Fibroblast of lung (primary cell): Measurements from ENCODE around the gene GM2A. TPM values are rescaled to one million over a fixed set of nuclear protein-coding genes. Genes with fewer than 3 reads are reported as not detected.

Experiments
- DNase-seq, 2 donors: peaks; one replicate each; pipeline versions ENCODE4 v3.0.0 to v3.0.0-alpha.2; 2010; ENCODE audit warnings: low read depth in 2 of 2
- H2AFZ ChIP-seq: 2 replicates; pipeline ENCODE4 v1.5.1; 2012; ENCODE audit warnings: low read length, control low read depth, inconsistent platforms
- H3K27ac ChIP-seq: 2 replicates; pipeline ENCODE4 v1.5.1; 2011; ENCODE audit warnings: low read length, control low read depth; ENCODE audit not compliant: insufficient read depth
- H3K27me3 ChIP-seq: 2 replicates; pipeline ENCODE4 v1.5.1; 2011; ENCODE audit warnings: mild to moderate bottlenecking, low read length; ENCODE audit not compliant: control insufficient read depth, insufficient read depth
- H3K36me3 ChIP-seq: 2 replicates; pipeline ENCODE4 v1.5.1; 2011; ENCODE audit warnings: low read length; ENCODE audit not compliant: control insufficient read depth, insufficient read depth
- H3K4me1 ChIP-seq: 2 replicates; pipeline ENCODE4 v1.5.1; 2011; ENCODE audit warnings: low read length; ENCODE audit not compliant: control insufficient read depth, insufficient read depth; ENCODE audit errors: extremely low read depth
- H3K4me2 ChIP-seq: 2 replicates; pipeline ENCODE4 v1.5.1; 2011; ENCODE audit warnings: low read length, control low read depth; ENCODE audit not compliant: insufficient read depth; ENCODE audit errors: extremely low read depth
- H3K4me3 ChIP-seq, 4 experiments: fragments of 200-600 bp in 1 of 4; sonication (generic) in 1 of 4; replicated peaks in 1 of 4; 2 replicates each; pipeline ENCODE4 v1.5.1; 2011 to 2016; ENCODE audit warnings: low read length in 4 of 4, low read depth in 3 of 4, mild to moderate bottlenecking in 3 of 4, control low read depth in 2 of 4, inconsistent platforms in 1 of 4, mixed read lengths in 1 of 4; ENCODE audit not compliant: insufficient read depth in 1 of 4; ENCODE audit errors: control extremely low read depth in 1 of 4
- H3K79me2 ChIP-seq: 2 replicates; pipeline ENCODE4 v1.5.1; 2012; ENCODE audit warnings: mild to moderate bottlenecking, low read length, inconsistent platforms; ENCODE audit not compliant: control insufficient read depth, insufficient read depth
- H3K9ac ChIP-seq: 2 replicates; pipeline ENCODE4 v1.5.1; 2011; ENCODE audit warnings: mild to moderate bottlenecking, low read length, control low read depth; ENCODE audit not compliant: insufficient read depth
- H3K9me3 ChIP-seq: 2 replicates; pipeline ENCODE4 v1.5.1; 2012; ENCODE audit warnings: low read depth, low read length; ENCODE audit not compliant: control insufficient read depth, insufficient read depth
- H4K20me1 ChIP-seq: 2 replicates; pipeline ENCODE4 v1.5.1; 2011; ENCODE audit warnings: low read length; ENCODE audit not compliant: control insufficient read depth, insufficient read depth; ENCODE audit errors: extremely low read depth
- CTCF ChIP-seq, 2 donors: IDR thresholded peaks in 1 of 2; conservative IDR thresholded peaks in 1 of 2; 1 replicate in 1 of 2; 2 replicates in 1 of 2; pipeline ENCODE4 v1.5.1; 2011 to 2012; ENCODE audit warnings: low read length in 2 of 2, control low read depth in 1 of 2, inconsistent platforms in 1 of 2, low read depth in 1 of 2, mild to moderate bottlenecking in 1 of 2
- EZH2 ChIP-seq: IDR thresholded peaks from 2 replicates; pipeline ENCODE4 v1.5.1; 2012; ENCODE audit warnings: low read length, control low read depth, mild to moderate bottlenecking; ENCODE audit errors: missing control alignments
- polyA plus RNA-seq, 2 donors: library from polyadenylated mRNA; depleted of rRNA in 1 of 2; stranded (reverse) in 1 of 2; unstranded in 1 of 2; fragments of >200 nt; gene quantifications; 2 replicates each; pipeline ENCODE4 v1.2.1, GENCODE V29; 2011 to 2012; ENCODE audit warnings: missing spikeins in 1 of 2
- total RNA-seq: library from RNA; depleted of rRNA; stranded (reverse); fragments of >200 nt; gene quantifications from 2 replicates; pipeline ENCODE4 v1.2.1, GENCODE V29; 2014

The GM2A gene
- total and polyA plus RNA-seq, 2 donors (not counting 1 experiment from before 2014, with no cell fraction given) = 11.9 to 28.2 TPM

GRCh38 chr5:151223447-151224264 is 29.3 kb upstream of the GM2A start, which contains the start of gene CCDC69:
TSS of gene CCDC69 (minus strand) at chr5:151224092. CDS start at chr5:151223970, 122 bp downstream.
- Histone ChIP-seq H4K20me1 (no peaks in the 10 kb centered on the region), H3K27me3 (no peaks in the 10 kb centered on the region), H3K9ac (peak within 1 kb of the TSS; percentile 26)

GRCh38 chr5:151224372-151224771 is 28.6 kb upstream of the GM2A start:
- Histone ChIP-seq H3K4me1 (peaks cover 2% of the 10 kb centered on the region), H3K79me2 (no peaks in the 10 kb centered on the region), H3K9me3 (no peaks in the 10 kb centered on the region), H2AFZ (no peak overlapping the region), H3K27me3 (no peaks in the 10 kb centered on the region), H3K9ac (no peak overlapping the region), H3K4me2 (peak overlapping the region; percentile 89), H3K4me3 (peak overlapping the region in 3 of 4 experiments; percentile 42 to 77 (median 63)), H3K27ac (no peak overlapping the region), H3K36me3 (no peaks in the 10 kb centered on the region), H4K20me1 (no peaks in the 10 kb centered on the region)
- TF ChIP-seq EZH2 = no peak
- no peak for TF ChIP-seq CTCF (conservative IDR thresholded peaks at IDR 0.05 in 1 of 2, IDR thresholded peaks at IDR 0.05 in 1 of 2; ENCODE audit: low read depth in 1 of 2, low read length in 2 of 2)
- DNase-seq = no peak

More at GRCh38 chr5:151223447-151224264, 29.3 kb upstream of the GM2A start, which contains the start of gene CCDC69:
- Histone ChIP-seq H3K79me2 (no peaks in the 10 kb centered on the region), H3K4me2 (peak within 1 kb of the TSS; percentile 89), H3K36me3 (no peaks in the 10 kb centered on the region), H3K27ac (no peak within 1 kb of the TSS), H3K9me3 (no peaks in the 10 kb centered on the region), H3K4me3 (peak within 1 kb of the TSS; percentile 42 to 77 (median 56)), H2AFZ (peak within 1 kb of the TSS; percentile 58), H3K4me1 (peaks cover 2% of the 10 kb centered on the region)
- DNase-seq = peak; percentile 63 to 80
- TF ChIP-seq CTCF (conservative IDR thresholded peaks at IDR 0.05 in 1 of 2, IDR thresholded peaks at IDR 0.05 in 1 of 2; ENCODE audit: low read depth in 1 of 2, low read length in 2 of 2) (peak in 1 of 2 donors; percentile 20), EZH2 (no peak)

- peaks cover 2% of the 10 kb centered on the region for H3K4me1 ChIP-seq
- H3K79me2 ChIP-seq = no peaks in the 10 kb centered on the region
- H3K36me3 ChIP-seq = no peaks in the 10 kb centered on the region
- H2AFZ ChIP-seq = no peak overlapping the region
- peaks cover 2% of the 10 kb centered on the region for H3K27me3 ChIP-seq
- no peak overlapping the region for H3K9ac ChIP-seq
- H3K4me3 ChIP-seq = no peak overlapping the region
- DNase-seq = no peak
- no peaks in the 10 kb centered on the region for H3K9me3 ChIP-seq
- no peaks in the 10 kb centered on the region for H4K20me1 ChIP-seq
- no peak overlapping the region for H3K27ac ChIP-seq
- H3K4me2 ChIP-seq = no peak overlapping the region
- TF ChIP-seq EZH2 (no peak), CTCF (conservative IDR thresholded peaks at IDR 0.05 in 1 of 2, IDR thresholded peaks at IDR 0.05 in 1 of 2; ENCODE audit: low read depth in 1 of 2, low read length in 2 of 2) (no peak)
Observed at GRCh38 chr5:151225071-151225470, 27.9 kb upstream of the GM2A start.
